HG02798 (cell line): ENCODE results near the gene DOCK1.

Experiments
- ATAC-seq: cut with Tn5 transposase; IDR thresholded peaks from one replicate; pipeline ENCODE4 v1.9.1; 2021; ENCODE audit warnings: mild to moderate bottlenecking; ENCODE audit not compliant: unreplicated experiment, poor library complexity

Gene DOCK1

DNA sequence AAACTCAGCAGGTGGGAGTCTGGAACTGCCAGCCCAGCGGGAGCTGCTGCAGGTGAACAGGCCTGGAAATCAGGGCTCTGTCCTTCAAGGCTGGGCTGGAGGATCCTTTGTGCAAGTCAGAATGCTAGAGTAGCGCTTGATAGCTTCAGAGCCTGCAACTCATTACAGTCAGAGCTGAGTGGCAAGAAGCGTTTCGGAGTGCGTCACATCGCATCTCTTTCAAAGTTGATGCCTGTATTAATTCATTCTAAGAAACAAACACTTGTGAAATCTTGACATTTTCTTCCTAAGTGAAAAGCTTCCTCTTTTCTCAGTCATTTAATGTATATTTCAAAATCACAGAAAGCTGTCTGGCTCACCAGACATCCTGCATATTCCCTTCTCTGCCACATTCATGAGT, 522.7 kb downstream of the DOCK1 start:
- no peak for ATAC-seq

DNA sequence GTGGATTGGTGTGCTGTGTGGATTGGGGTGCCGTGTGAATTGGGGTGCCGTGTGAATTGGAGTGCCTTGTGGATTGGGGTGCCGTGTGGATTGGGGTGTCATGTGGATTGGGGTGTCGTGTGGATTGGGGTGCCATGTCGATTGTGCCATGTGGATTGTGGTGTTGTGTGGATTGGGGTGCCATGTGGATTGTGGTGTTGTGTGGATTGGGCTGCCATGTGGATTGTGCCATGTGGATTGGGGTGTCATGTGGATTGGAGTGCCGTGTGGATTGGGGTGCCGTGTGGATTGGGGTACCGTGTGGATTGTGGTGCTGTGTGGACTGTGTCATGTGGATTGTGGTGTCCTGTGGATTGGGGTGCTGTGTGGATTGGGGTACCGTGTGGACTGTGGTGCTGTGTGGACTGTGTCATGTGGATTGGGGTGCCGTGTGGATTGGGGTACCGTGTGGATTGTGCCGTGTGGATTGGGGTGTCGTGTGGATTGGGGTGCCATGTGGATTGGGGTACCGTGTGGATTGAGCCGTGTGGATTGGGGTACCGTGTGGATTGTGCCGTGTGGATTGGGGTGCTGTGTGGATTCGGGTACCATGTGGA, 523.3 kb downstream of the DOCK1 start:
- ATAC-seq: no peak

DNA sequence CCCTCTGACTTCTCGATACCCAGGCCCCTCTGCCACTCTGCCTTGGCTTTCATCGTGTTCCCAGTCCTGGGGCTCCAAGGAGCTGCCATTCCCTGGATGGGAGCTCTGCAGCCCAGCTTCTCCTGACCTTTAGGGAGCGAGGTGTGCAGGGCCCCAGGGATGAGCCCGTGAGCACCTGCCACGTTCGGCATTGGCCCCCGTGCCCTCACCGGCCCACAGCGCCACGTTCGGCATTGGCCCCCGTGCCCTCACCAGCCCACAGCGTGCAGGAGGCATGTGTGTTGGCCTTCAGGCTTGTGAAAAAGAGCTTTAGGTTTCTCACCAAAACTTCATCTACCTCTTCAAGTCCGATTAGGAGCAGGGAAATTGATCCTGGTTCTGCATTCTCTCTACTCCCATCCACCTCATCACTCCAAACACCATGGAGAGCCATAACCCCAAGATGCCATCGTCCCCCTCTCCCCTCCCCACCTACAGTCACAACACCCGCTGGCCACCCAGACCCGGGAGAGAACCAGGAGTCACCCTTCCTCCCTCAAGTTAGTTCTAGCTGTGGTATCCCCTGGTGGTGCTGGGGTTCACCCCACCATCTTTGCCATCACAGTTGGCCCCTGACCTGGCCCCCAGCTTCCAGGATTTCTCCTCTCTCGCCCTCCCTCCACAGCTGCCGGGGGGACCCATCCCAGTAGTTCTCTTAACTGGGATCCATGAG, 524.5 kb downstream of the DOCK1 start:
- no peak for ATAC-seq

DNA sequence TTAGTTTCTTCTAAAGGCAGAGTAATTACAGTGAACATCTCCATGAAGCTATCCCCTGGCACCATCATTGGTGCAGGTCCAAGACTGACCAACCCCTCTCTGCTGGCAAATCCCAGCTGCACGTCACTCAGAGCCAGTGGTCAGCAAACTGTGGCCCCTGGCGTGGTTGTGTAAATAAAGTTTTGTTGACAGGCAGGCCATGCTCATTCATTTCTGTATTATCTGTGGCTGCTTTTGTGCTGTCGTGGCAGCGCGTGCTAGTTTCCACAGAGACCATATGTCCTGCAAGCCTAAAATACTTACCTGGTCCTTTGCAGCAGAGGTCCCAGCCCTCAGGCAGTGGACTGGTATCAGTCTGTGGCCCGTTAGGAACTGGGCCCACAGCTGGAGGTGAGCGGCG, 526.3 kb downstream of the DOCK1 start:
- no peak for ATAC-seq

DNA sequence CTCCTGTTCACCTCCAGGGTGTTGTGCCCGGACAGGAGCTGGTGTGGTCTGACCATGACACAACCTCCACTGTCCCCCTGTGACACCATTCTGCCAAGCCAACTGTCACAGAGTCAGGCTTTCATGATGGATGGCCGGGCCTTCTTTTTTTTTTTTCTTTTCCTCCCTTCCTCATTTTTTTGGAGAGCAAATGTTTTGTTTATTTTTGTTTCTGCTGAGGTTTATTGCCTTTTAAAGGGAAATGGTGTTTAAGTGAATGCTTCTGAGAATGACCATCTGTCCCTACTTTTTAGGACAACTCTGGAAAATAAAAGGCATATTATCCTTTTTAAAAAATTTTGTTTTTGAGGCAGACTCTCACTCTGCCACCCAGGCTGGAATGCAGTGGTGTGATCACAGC, 528.8 kb downstream of the DOCK1 start:
- ATAC-seq: no peak

DNA sequence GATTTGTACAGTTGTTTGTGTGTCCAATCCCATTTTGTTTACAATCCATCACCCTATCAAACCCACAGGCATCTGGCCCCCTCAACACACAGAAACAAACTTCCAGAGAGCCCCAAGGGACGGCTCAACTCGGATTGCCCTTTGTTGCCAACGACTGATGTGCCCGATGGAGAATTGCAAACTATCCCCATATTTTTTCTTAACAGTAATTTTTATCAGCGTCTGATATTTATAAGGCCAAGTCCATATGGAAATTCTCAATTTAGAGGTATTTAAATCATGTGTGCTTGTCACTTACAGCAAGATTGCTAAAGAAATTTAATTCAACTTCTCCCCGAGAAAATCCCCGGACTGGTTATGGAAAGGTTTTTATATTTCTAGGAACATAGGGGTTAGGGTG, 530.0 kb downstream of the DOCK1 start:
- no peak for ATAC-seq

DNA sequence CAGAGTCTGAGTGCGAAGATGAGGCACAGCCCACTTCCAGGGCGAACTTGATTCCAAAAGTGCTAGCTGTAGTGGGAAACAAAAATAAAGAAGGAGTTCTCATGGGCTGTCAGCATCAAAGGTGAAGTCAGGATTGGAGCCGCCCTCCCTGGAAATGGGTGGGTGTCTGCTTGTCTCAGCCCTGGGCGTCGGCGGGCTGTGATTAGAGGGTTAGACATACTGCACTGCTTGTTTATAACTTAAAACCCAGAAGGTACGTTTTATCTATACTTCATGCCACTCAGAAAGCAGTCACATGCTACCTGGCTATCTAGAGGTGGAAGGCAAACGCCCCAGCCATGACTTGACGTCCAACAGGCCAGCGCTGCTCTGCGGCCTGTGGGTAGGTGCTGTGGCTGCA, 535.1 kb downstream of the DOCK1 start:
- no peak for ATAC-seq

DNA sequence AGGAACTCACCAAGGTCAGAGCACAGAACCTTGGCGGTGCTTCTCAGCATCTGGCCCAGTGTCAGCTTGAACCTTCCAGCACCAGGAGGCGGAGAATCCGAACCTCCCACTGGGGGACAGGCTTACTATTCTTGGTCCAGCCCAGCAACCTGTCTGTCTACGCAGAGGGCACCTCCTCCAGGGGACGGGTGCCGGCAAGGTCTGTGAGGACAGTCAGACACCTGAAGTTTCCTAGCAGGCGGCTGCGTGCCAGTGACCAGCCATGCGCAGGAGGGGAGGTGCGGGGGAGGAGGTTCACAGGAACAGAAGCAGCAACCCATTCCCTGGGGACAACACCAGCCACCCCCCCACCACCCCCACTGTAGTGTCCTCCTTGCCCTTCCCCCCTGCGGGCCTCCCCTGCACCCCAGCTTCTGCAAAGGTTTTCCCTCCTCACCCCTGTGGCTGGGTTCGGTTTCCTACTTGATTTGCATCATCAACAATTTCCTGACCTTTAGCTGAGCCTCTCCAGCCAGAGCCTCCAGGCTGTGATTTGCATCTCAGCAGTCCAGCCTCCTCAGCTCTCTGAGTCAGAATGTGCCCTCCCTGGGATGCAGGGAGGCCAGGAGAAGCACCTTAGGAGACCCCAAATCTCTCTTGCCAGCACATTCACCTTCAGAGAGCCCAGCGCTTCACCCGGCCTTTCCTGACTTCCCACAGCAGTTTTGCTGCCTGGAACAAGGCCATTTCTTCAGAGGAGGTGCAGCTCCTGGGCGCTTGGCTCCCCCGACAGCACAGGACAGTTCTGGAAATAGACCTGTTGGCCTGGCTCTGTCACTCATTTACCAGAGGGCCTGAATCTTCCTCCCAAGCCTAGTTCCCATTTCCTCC, 536.4 kb downstream of the DOCK1 start:
- no peak for ATAC-seq

DNA sequence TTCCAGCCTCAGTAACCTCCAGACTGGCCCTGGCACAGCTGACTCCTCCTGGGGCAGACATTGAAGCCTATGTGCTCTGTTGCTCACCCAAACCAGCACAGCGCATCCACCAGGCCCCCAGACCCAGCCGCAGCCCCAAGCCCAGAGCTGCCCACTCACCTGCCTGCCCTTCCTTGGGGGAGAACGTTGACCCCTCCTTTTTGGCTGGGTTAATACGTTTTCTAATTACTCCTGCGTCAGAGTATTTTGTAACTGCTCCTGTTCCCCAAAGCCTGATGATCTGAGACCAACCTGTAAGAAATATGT, 536.9 kb downstream of the DOCK1 start:
- ATAC-seq: no peak

DNA sequence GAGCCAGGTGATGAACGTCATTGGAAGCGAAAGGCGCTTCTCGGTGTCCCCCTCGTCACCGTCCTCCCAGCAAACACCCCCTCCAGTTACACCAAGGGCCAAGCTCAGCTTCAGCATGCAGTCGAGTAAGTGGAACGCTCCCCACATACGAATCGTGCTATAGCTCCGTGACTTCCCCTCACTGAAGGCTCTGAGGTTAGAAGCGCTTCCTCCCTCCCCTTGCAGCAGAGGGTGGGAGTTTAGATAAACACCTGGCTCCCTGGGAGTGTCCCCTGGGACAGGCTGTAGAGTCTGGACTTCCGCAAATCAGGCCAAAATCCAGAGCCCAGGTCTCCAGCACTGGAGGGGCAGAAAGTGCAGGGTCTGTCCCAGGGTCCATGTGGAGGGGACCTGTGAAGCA, 538.9 kb downstream of the DOCK1 start:
- no peak for ATAC-seq

DNA sequence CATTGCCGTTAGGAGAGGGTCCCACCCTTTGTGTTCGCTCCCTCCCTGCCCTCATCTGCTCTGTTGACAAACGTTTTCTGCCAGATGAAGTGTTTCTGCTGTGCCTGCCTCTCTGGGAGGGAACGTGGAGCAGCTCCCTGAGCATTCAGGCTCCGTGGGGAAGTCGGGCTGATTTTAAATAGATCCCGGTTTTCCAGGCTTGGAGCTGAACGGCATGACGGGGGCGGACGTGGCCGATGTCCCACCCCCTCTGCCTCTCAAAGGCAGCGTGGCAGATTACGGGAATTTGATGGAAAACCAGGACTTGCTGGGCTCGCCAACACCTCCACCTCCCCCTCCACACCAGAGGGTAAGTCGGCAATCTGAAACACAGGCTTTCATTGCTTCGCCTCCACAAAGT, 542.0 kb downstream of the DOCK1 start:
- ATAC-seq: no peak

DNA sequence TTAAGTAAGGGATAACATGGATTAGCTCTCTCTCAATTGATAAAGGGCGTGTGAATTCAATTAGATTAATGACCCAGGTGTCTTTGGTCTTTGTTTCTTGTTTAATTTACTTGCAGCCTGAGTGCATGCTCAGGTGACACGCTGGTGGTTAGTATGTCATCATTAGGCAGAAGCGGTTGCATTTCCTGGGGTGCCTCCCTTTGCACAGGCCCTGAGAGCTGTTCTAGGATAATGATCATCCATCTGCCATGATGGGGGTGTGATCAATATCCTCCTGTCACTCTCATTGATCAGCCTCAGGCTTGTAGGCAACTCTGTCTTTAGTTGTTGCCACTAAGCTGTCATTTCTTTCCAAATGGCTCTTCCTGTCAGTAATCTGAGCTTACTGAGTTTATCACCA, 544.3 kb downstream of the DOCK1 start:
- ATAC-seq: no peak

DNA sequence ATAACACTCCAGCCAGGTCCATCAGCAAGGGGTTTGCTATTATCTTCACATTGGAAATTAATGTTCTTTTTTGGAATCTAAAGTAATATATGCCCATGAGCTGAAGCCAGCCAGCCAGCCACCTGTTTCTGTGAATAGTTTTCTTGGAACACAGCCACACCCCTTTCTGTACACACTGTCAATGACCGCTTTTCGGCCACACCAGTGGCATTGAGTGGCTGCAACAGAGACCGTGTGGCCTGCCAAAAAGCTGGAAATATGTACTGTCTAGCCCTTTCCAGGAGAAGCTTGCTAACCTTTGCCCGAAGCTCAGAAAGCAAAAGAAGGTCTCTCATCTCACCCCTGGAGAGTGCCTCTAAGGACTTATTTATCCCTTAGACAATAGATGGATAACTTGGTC, 545.4 kb downstream of the DOCK1 start:
- no peak for ATAC-seq

DNA sequence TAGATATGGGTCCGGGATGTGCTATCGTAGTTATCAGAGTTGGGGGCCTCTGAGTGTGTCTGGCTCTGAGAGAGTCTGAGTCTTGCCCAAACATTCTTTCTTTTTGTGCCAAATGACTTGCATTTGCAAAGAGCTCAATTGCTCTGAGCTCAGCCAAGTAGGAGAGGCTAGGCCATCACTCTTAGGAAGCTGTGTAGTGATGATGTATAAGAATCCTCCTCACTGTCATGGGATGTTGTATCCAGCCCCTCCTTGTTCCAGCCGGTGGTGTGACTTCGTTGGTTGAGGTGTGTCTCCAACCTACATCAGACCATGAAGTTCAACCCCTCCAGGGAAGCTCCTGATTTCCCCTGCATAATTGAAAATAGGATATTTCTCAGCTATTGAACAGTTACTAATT, 546.4 kb downstream of the DOCK1 start:
- no peak for ATAC-seq

DNA sequence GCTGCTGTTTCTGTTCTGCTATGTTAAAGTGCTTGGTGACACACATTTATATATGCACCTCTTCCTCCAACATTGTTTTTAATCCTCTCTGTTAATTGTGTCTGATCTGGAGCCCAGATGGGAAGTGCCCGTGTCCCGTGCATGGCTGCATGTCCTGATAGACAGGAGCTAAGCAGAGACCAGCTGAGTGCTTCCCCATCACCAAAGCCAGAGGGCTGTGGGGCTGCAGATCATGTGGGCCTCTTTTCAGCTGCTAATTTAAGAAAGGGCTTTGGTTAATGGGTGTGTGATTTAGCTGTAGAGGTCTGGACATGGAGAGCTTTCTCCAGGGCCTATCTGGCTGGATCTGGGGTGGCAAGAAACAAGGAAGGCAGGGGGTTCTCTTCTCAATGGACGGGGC, 547.3 kb downstream of the DOCK1 start:
- ATAC-seq: no peak

DNA sequence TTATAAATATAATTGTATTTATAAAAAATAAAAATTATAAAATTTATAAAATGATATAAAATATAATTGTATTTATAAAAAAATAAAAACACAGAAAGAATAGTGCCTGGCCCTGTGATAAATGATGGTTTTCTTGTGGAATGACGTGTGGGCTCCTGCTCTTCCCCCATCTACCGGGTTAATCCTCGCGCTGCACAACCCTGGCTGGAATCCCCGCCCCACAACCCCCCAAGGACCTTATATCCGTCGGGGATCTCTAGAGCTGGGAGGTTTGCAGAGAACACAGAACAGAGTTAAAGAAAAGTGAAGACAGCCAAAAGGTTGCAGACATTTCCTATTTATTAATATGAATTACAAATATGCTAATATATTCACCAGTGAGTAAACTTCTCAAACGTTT, 548.5 kb downstream of the DOCK1 start:
- no peak for ATAC-seq

DNA sequence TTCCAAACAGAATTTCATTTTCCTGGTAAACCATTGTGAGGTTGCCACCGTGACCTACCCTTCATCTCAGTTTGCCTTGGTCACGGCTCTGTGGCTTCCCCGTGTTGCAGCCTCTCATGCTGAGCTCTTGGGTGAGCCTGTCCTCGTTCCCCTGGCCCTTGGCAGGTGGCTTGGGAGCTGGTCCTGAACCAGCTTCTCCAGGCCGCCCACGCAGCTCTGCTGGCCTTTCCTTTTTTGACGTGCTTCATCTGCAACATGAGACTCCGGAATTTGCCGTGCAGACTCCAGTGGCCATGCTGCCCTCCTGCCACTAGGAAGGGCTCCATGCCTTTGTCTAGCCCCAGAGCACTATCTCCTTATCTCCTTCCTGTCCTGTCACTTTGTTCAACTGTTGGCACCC, 550.9 kb downstream of the DOCK1 start:
- no peak for ATAC-seq

DNA sequence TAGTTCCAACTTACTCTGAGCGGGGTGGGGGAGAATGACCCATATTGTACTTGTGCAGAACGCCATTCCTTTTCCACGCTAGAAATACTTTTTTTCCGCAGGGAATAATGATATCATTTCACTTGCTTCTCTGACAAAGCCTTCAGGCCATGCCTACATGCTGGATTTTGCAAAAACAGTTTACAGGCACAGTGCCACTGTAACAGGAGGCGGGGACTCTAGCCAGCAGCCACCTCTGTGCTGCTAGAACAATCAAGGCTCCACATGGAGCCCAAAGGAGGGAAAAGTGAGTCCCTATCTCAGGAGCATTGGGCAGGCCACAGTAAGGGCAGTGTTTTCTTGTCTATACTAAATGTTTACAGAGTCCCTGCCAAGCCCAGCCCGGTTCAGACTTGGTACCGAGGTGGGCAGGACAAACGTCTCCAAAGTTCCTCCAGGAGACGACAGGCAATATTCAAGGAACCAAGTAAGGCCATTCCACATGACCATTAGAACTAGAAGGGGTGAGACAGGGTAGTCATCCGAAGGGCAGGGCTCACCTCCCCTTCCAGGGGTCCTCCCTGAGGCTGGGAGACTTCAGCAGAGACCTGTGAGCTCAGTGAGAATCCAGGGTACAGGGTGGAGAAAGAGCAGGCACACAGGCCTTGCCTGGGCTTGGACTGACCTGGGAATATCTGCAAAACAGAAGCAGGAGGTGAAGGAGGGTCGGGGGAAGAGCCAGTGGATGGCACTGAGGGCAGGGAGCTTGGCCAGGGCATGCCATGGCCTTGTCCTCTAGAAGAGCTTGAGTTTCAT, 553.0 kb downstream of the DOCK1 start:
- ATAC-seq: no peak

DNA sequence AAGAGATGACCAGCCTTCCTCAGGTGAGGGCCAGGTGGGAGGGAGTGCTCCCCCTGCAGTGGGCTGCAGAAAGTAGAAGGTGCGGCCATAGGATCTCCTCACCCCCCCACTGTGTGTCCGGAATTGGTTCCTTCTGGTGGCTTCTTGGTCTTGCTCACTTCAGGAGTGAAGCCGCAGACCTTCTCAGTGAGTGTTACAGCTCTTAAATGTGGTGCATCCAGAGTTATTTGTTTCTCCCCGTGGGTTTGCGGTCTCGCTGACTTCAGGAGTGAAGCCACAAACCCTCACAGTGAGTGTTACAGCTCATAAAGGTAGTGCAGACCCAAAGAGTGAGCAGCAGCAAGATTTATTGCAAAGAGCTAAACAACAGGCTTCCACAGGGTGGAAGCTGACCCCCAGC, 553.6 kb downstream of the DOCK1 start:
- no peak for ATAC-seq

DNA sequence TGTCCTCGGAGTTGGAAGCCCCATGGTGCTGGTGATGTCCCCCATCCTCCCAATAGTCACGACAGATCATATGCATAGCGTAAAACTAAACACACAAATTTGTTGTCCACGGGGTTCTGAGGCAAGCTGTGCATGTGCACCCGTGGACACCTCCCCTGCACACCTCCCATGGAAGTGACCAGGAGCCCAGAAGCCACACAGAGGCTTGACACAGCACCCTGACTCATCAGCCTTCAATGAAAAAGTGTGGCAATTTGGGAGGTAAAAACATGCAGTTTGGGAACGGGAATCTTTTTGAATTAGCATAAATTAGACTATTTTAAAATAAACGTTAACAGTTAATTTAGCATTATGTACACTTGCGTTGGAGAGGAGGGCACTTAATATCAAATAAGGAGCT, 554.7 kb downstream of the DOCK1 start:
- ATAC-seq: no peak
